ENCODE results near the gene EFCAB7.

DNA sequence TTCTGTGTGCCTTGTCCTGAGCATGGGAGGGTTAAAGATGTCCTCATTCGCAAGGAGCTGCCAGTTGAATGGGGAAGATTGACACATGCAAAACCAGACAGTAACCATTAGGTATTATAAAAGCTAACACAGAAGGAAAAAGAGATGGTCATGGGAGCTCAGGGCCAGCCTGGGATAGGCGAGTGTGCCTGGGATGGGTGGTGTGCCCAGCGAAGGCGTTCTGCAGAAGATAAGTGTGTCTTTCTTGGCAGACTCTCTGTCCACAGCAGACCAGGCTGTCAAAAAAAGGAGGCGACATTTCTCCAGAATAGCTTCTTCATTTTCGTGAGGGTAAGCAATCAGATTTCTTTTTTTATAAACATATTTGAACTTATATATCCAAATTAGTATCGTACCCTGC is 84.0 kb downstream of the EFCAB7 start:
- TF ChIP-seq, protein P1, sequence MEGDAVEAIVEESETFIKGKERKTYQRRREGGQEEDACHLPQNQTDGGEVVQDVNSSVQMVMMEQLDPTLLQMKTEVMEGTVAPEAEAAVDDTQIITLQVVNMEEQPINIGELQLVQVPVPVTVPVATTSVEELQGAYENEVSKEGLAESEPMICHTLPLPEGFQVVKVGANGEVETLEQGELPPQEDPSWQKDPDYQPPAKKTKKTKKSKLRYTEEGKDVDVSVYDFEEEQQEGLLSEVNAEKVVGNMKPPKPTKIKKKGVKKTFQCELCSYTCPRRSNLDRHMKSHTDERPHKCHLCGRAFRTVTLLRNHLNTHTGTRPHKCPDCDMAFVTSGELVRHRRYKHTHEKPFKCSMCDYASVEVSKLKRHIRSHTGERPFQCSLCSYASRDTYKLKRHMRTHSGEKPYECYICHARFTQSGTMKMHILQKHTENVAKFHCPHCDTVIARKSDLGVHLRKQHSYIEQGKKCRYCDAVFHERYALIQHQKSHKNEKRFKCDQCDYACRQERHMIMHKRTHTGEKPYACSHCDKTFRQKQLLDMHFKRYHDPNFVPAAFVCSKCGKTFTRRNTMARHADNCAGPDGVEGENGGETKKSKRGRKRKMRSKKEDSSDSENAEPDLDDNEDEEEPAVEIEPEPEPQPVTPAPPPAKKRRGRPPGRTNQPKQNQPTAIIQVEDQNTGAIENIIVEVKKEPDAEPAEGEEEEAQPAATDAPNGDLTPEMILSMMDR (conservative IDR thresholded peaks at IDR 0.05; ENCODE audit: low read depth, low read length): no peak
- no peak for TF ChIP-seq EZH2 (IDR thresholded peaks at IDR 0.05; ENCODE audit: low read length, unreplicated experiment)

All from PC-3 (cell line).